ENCODE results near the gene CTDNEP1. TPM values are rescaled to one million over a fixed set of nuclear protein-coding genes. Genes with fewer than 3 reads are reported as not detected.

The CTDNEP1 gene
- total RNA-seq (100 to 1,000 TPM in 1 of 2 donors, 10 to 100 TPM in 1; 92.9 to 105 TPM), polyA plus RNA-seq (100 to 1,000 TPM; 112 to 113 TPM)
- long read RNA-seq, donor 1, transcript CTDNEP1-210 (8 exons, 1,708 nt), result major isoform, 25 of 28 reads
- long read RNA-seq, donor 1, partial matches to known transcripts, result 2 of 28 reads
- long read RNA-seq, donor 1, other reads (novel, unspliced or antisense), result 0 of 28 reads
- long read RNA-seq, donor 2, transcript CTDNEP1-210 (8 exons, 1,708 nt), result major isoform, 18 of 25 reads
- long read RNA-seq, donor 2, partial matches to known transcripts, result 2 of 25 reads
- long read RNA-seq, donor 2, other reads (novel, unspliced or antisense), result 3 of 25 reads

- H3K4me1 ChIP-seq (ENCODE audit: control insufficient read depth in 1 of 2, insufficient read depth in 2 of 2, low read length in 2 of 2), result peaks cover 0 to 2% of the 10 kb centered on the region in 2 donors
These were observed at the start of gene CTDNEP1 for GRCh38 chr17:7251661-7252175. TSS of gene CTDNEP1 (minus strand) at chr17:7251734. CDS start at chr17:7251296, 438 bp downstream.

GRCh38 chr17:7296189-7296861, 44.8 kb upstream of the CTDNEP1 start:
- Histone ChIP-seq H3K36me3 (ENCODE audit: control insufficient read depth in 1 of 2, insufficient read depth in 2 of 2, low read length in 1 of 2) (no peaks in the 10 kb centered on the region), H3K4me3 (ENCODE audit: low read length in 2 of 2) (no peak overlapping the region), H3K27me3 (ENCODE audit: control insufficient read depth in 1 of 2, insufficient read depth in 2 of 2, low read length in 1 of 2) (peaks cover 0 to 2% of the 10 kb centered on the region in 2 donors), H3K9me3 (ENCODE audit: control insufficient read depth, low read length) (no peaks in the 10 kb centered on the region), H3K27ac (ENCODE audit: low read depth in 1 of 2, low read length in 2 of 2) (no peak overlapping the region), H3K4me1 (ENCODE audit: control insufficient read depth in 1 of 2, insufficient read depth in 2 of 2, low read length in 2 of 2) (no peaks in the 10 kb centered on the region)
- DNase-seq (peak; percentile 88 to 96), ATAC-seq (ENCODE audit: low FRiP score) (peak; percentile 92)
- intact Hi-C loops (cut with DNase I), result loop anchor here (1.0 to 10.0 kb wide), 3 partner anchors 16 to 252 kb away; partner anchors contain the start of genes CTDNEP1 (in 1 of the 2), ELP5 (in 1 of the 2) and SLC16A11 (in 1 of the 2)
- 1 to 2% methylated on average over 51 of the region's 51 CpGs for WGBS, 2 donors

More at GRCh38 chr17:7251661-7252175, at the start of gene CTDNEP1:
- peak within 1 kb of the TSS; percentile 98 to 99 for H3K4me3 ChIP-seq (ENCODE audit: low read length in 2 of 2)
- DNase-seq (peak; percentile 98 to 99), ATAC-seq (ENCODE audit: low FRiP score) (peak; percentile 96)
- intact Hi-C loops (cut with DNase I), result loop anchor here in 1 of 2 donors (1.0 to 5.0 kb wide), 2 partner anchors 37 to 46 kb away; no protein-coding TSS in a partner anchor
- no peaks in the 10 kb centered on the region for H3K9me3 ChIP-seq (ENCODE audit: control insufficient read depth, low read length)
- no peaks in the 10 kb centered on the region for H3K27me3 ChIP-seq (ENCODE audit: control insufficient read depth in 1 of 2, insufficient read depth in 2 of 2, low read length in 1 of 2)
- H3K27ac ChIP-seq (ENCODE audit: low read depth in 1 of 2, low read length in 2 of 2), result peak within 1 kb of the TSS; percentile 71 to 94
- peaks cover 0 to 5% of the 10 kb centered on the region in 2 donors for H3K36me3 ChIP-seq (ENCODE audit: control insufficient read depth in 1 of 2, insufficient read depth in 2 of 2, low read length in 1 of 2)
- 1% methylated on average over 24 to 41 of the region's 41 CpGs for WGBS, 2 donors

- ATAC-seq (ENCODE audit: low FRiP score) (no peak), DNase-seq (no peak)
- no peak overlapping the region for H3K27ac ChIP-seq (ENCODE audit: low read depth in 1 of 2, low read length in 2 of 2)
- H3K4me3 ChIP-seq (ENCODE audit: low read length in 2 of 2), result no peak overlapping the region
- intact Hi-C loops (cut with DNase I), result loop anchor here (1.0 to 10.0 kb wide), 3 partner anchors 15 to 251 kb away; partner anchors contain the start of genes CTDNEP1 (in 1 of the 2), ELP5 (in 1 of the 2) and SLC16A11 (in 1 of the 2)
- no peaks in the 10 kb centered on the region for H3K4me1 ChIP-seq (ENCODE audit: control insufficient read depth in 1 of 2, insufficient read depth in 2 of 2, low read length in 2 of 2)
- 50 to 51% methylated on average over 38 to 42 of the region's 42 CpGs for WGBS, 2 donors
- no peaks in the 10 kb centered on the region for H3K9me3 ChIP-seq (ENCODE audit: control insufficient read depth, low read length)
- no peaks in the 10 kb centered on the region for H3K36me3 ChIP-seq (ENCODE audit: control insufficient read depth in 1 of 2, insufficient read depth in 2 of 2, low read length in 1 of 2)
- H3K27me3 ChIP-seq (ENCODE audit: control insufficient read depth in 1 of 2, insufficient read depth in 2 of 2, low read length in 1 of 2), result peaks cover 0 to 2% of the 10 kb centered on the region in 2 donors
These were observed 44.0 kb upstream of the CTDNEP1 start for GRCh38 chr17:7295230-7296180.

GRCh38 chr17:7294614-7295153, 43.1 kb upstream of the CTDNEP1 start, which contains the start of gene YBX2:
TSS of gene YBX2 (minus strand) at chr17:7294639. CDS start at chr17:7294500, 139 bp downstream.
- DNase-seq (peak; percentile 67 to 85), ATAC-seq (ENCODE audit: low FRiP score) (peak; percentile 17)
- H3K27me3 ChIP-seq (ENCODE audit: control insufficient read depth in 1 of 2, insufficient read depth in 2 of 2, low read length in 1 of 2), result peaks cover 0 to 2% of the 10 kb centered on the region in 2 donors
- no peaks in the 10 kb centered on the region for H3K9me3 ChIP-seq (ENCODE audit: control insufficient read depth, low read length)
- H3K36me3 ChIP-seq (ENCODE audit: control insufficient read depth in 1 of 2, insufficient read depth in 2 of 2, low read length in 1 of 2), result no peaks in the 10 kb centered on the region
- 2% methylated on average over 37 to 57 of the region's 57 CpGs for WGBS, 2 donors
- no peak within 1 kb of the TSS for H3K27ac ChIP-seq (ENCODE audit: low read depth in 1 of 2, low read length in 2 of 2)
- intact Hi-C loops (cut with DNase I), result loop anchor here in 1 of 2 donors (5.0 to 10.0 kb wide), 2 partner anchors 42 to 250 kb away; partner anchors contain the start of genes CTDNEP1, ELP5 and SLC16A11
- no peaks in the 10 kb centered on the region for H3K4me1 ChIP-seq (ENCODE audit: control insufficient read depth in 1 of 2, insufficient read depth in 2 of 2, low read length in 2 of 2)
- peak within 1 kb of the TSS in 1 of 2 donors; percentile 9 for H3K4me3 ChIP-seq (ENCODE audit: low read length in 2 of 2)

- H3K27ac ChIP-seq (ENCODE audit: low read depth in 1 of 2, low read length in 2 of 2), result no peak overlapping the region
- ATAC-seq (ENCODE audit: low FRiP score) (no peak), DNase-seq (no peak)
- H3K4me1 ChIP-seq (ENCODE audit: control insufficient read depth in 1 of 2, insufficient read depth in 2 of 2, low read length in 2 of 2), result no peaks in the 10 kb centered on the region
- intact Hi-C loops (cut with DNase I), result loop anchor here in 1 of 2 donors (10.0 kb wide), 1 partner anchor 249 kb away; the partner anchor contains the start of gene SLC16A11
- peaks cover 0 to 2% of the 10 kb centered on the region in 2 donors for H3K27me3 ChIP-seq (ENCODE audit: control insufficient read depth in 1 of 2, insufficient read depth in 2 of 2, low read length in 1 of 2)
- peak overlapping the region in 1 of 2 donors; percentile 9 for H3K4me3 ChIP-seq (ENCODE audit: low read length in 2 of 2)
- 5 to 12% methylated on average over 27 to 75 of the region's 75 CpGs for WGBS, 2 donors
- H3K36me3 ChIP-seq (ENCODE audit: control insufficient read depth in 1 of 2, insufficient read depth in 2 of 2, low read length in 1 of 2), result no peaks in the 10 kb centered on the region
- H3K9me3 ChIP-seq (ENCODE audit: control insufficient read depth, low read length), result no peaks in the 10 kb centered on the region
These were observed 42.5 kb upstream of the CTDNEP1 start for GRCh38 chr17:7293816-7294613.

- no peaks in the 10 kb centered on the region for H3K9me3 ChIP-seq (ENCODE audit: control insufficient read depth, low read length)
- no peak for DNase-seq
- peaks cover 0 to 2% of the 10 kb centered on the region in 2 donors for H3K27me3 ChIP-seq (ENCODE audit: control insufficient read depth in 1 of 2, insufficient read depth in 2 of 2, low read length in 1 of 2)
- intact Hi-C loops (cut with DNase I), result loop anchor here in 1 of 2 donors (10.0 kb wide), 1 partner anchor 248 kb away; the partner anchor contains the start of gene SLC16A11
- no peak overlapping the region for H3K27ac ChIP-seq (ENCODE audit: low read depth in 1 of 2, low read length in 2 of 2)
- H3K4me3 ChIP-seq (ENCODE audit: low read length in 2 of 2), result no peak overlapping the region
- H3K36me3 ChIP-seq (ENCODE audit: control insufficient read depth in 1 of 2, insufficient read depth in 2 of 2, low read length in 1 of 2), result no peaks in the 10 kb centered on the region
- 87 to 89% methylated on average over 11 of the region's 11 CpGs for WGBS, 2 donors
- H3K4me1 ChIP-seq (ENCODE audit: control insufficient read depth in 1 of 2, insufficient read depth in 2 of 2, low read length in 2 of 2), result no peaks in the 10 kb centered on the region
- ATAC-seq (ENCODE audit: low FRiP score), result no peak
These were observed 41.6 kb upstream of the CTDNEP1 start for GRCh38 chr17:7293159-7293558.

GRCh38 chr17:7292729-7293128, 41.2 kb upstream of the CTDNEP1 start:
- H3K9me3 ChIP-seq (ENCODE audit: control insufficient read depth, low read length), result no peaks in the 10 kb centered on the region
- no peaks in the 10 kb centered on the region for H3K4me1 ChIP-seq (ENCODE audit: control insufficient read depth in 1 of 2, insufficient read depth in 2 of 2, low read length in 2 of 2)
- H3K27ac ChIP-seq (ENCODE audit: low read depth in 1 of 2, low read length in 2 of 2), result no peak overlapping the region
- DNase-seq (no peak), ATAC-seq (ENCODE audit: low FRiP score) (no peak)
- no peaks in the 10 kb centered on the region for H3K36me3 ChIP-seq (ENCODE audit: control insufficient read depth in 1 of 2, insufficient read depth in 2 of 2, low read length in 1 of 2)
- intact Hi-C loops (cut with DNase I), result loop anchor here in 1 of 2 donors (10.0 kb wide), 1 partner anchor 248 kb away; the partner anchor contains the start of gene SLC16A11
- peaks cover 0 to 2% of the 10 kb centered on the region in 2 donors for H3K27me3 ChIP-seq (ENCODE audit: control insufficient read depth in 1 of 2, insufficient read depth in 2 of 2, low read length in 1 of 2)
- WGBS, 2 donors, result 38 to 44% methylated on average over 6 of the region's 6 CpGs
- H3K4me3 ChIP-seq (ENCODE audit: low read length in 2 of 2), result no peak overlapping the region
